Measurements from ENCODE around the gene MAML3.

MAML3 gene

DNA sequence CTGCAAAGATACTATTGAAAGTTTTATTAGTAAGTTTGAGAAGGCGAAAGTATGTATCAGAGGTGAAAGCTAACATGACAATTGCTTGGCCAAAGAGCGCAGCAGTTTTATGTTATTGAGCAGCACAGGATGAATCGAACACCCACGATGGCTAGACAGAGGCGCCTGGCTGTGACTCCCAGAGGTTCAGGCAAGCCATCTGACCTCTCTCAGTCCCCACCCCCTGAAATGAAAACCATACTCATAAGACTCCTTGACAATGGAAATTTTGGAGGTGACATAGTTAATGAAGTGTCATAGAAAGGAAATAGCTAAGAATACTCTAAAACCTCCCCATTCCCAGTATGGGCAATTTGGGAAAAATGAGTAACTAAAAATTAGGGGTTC, 417.7 kb downstream of the MAML3 start:
- Histone ChIP-seq H3K36me3 (replicated peaks) (no peaks in the 10 kb centered on the region), H3K4me3 (no peak overlapping the region), H3K9me3 (no peaks in the 10 kb centered on the region), H3K27me3 (ENCODE audit: low read depth) (no peaks in the 10 kb centered on the region), H3K4me1 (no peaks in the 10 kb centered on the region)
- DNase-seq (ENCODE audit: low spot score in 2 of 2), result no peak
- in situ Hi-C loops (cut with MboI; ENCODE audit: low sequenced_read_pairs), result no loop called here

DNA sequence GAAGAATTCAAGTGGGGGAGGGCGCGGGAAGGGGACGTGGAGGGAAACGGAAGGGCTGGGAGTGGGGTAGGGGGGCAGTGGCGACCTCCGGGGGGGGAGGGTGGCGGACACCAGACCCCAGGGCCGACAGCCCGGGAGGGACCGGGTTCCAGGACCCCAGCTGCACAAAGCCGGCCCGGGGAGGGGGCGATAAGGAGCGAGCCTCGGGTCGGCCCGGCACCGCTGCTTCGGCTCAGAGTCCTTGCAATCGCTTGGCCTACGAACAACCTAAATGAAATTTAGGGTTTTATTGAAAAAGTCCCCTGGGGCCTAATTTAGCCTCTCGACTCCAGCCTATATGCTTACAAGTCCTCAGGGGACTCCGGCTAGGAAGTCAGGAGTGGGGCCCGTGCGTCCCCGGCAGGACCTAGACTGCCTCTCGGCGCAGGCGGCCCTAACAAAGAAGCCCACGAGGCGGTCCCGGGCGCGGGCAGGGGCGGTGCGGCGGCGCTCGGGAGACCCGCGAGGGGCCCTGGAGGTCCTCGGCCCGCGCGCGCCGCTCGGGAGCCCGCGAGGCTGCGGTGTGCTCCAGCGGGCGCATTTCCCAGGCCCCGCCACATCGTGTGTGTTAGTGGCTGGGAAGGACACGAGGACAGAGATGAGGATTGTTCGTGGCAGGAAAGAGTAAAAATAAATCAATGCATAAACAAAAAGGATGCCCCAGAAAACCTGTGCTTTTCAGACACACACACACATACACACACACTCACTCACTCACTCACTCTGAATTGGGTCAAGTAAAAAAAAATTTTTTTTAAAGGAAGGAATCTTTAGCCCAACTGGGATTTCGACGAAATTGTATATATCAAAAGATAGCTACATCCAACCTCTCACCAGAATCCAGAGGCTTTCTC, 418.4 kb downstream of the MAML3 start:
- DNase-seq (ENCODE audit: low spot score in 2 of 2), result no peak
- no peaks in the 10 kb centered on the region for H3K36me3 ChIP-seq (replicated peaks)
- no peaks in the 10 kb centered on the region for H3K9me3 ChIP-seq
- H3K4me3 ChIP-seq, result no peak overlapping the region
- in situ Hi-C loops (cut with MboI; ENCODE audit: low sequenced_read_pairs), result no loop called here
- no peaks in the 10 kb centered on the region for H3K4me1 ChIP-seq
- no peaks in the 10 kb centered on the region for H3K27me3 ChIP-seq (ENCODE audit: low read depth)

DNA sequence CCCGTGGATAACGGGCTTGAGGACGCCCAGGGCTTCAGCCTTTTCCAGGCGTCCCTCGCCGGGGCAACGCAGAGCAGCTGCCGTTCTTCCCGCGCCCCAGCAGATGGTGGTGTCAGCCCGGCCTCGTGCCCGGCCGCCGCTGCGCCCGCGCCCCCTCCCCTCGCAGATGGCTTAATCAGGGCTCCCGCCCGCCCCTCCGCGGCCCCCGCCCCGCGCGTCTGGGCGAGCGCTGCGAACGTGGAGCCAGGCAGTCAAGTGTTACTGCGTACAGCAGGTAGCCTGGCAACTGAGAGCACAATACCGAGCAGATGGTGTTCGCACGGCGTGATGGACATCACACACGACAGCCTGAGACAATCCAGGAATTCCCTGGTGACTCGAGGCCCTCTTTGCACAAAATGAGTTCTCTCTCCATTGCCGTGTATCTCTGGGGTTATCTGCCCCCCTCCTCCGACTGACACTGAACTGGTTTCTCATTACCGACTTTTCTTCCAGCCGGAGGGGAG, 419.1 kb downstream of the MAML3 start:
- H3K9me3 ChIP-seq, result no peaks in the 10 kb centered on the region
- no peaks in the 10 kb centered on the region for H3K4me1 ChIP-seq
- no peaks in the 10 kb centered on the region for H3K36me3 ChIP-seq (replicated peaks)
- H3K4me3 ChIP-seq, result no peak overlapping the region
- no peak for DNase-seq (ENCODE audit: low spot score in 2 of 2)
- in situ Hi-C loops (cut with MboI; ENCODE audit: low sequenced_read_pairs), result no loop called here
- no peaks in the 10 kb centered on the region for H3K27me3 ChIP-seq (ENCODE audit: low read depth)

DNA sequence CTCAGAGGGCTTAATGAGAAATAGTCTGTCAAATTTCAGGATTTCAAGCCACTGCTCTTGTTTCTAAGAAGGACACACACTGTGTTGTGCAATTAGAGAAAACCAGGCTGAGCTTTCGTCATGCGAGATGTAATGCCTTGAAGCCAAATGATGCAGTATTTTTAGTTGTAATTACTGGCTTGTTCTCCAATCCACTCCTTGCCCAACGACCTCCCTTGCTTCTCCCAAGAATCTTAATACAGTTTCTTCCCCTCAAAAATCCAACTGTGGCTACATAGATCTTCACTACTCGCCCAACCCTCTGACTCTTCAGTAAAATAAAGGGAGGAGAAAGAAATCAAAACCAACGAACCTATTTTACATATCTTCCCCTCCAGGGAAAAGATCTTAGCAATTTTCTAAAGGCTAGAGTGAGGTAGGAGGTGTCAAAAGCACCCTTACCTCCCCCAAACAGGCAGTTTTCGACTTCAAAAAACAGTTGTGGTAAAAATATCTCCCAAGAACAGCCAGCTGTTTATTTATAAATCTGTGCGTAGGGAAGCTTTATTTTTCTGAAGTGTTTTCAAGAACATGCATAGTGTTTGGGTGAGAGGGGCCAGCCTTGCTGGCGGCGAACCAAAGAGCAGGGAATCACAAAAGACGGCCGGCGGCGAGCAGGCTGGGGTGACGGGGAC, 419.6 kb downstream of the MAML3 start:
- no peaks in the 10 kb centered on the region for H3K27me3 ChIP-seq (ENCODE audit: low read depth)
- DNase-seq (ENCODE audit: low spot score in 2 of 2), result no peak
- H3K9me3 ChIP-seq, result no peaks in the 10 kb centered on the region
- no peaks in the 10 kb centered on the region for H3K4me1 ChIP-seq
- no peaks in the 10 kb centered on the region for H3K36me3 ChIP-seq (replicated peaks)
- in situ Hi-C loops (cut with MboI; ENCODE audit: low sequenced_read_pairs), result no loop called here
- no peak overlapping the region for H3K4me3 ChIP-seq

DNA sequence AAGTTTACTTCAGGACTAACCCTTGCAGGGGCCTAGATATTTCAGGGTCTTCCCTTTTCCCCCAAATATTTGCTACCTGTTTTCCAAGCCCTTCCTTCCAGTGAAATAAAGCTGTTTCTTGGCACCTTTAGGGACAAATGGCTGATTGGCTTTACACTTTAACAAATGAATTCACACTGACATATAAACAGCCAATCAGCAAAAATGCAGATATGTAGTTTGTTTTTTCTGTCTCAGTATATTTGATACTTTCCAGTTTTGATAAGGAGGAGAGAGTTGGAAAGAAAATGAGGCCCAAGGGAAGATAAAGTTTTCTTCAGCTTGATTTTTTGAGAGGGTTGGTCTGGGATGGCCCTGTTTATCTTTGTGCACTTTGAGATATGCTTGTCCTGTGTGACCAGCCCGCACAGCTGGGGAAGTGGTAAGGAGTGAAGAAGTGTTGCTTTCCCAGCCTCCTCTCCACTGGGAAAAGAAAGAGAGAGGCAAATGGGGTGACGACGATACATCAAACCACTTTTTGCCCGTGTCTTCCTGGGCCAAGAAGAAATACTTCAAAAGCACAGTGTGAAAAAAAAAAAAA, 420.9 kb downstream of the MAML3 start:
- Histone ChIP-seq H3K9me3 (no peaks in the 10 kb centered on the region), H3K36me3 (replicated peaks) (no peaks in the 10 kb centered on the region), H3K4me1 (no peaks in the 10 kb centered on the region), H3K27me3 (ENCODE audit: low read depth) (no peaks in the 10 kb centered on the region), H3K4me3 (no peak overlapping the region)
- in situ Hi-C loops (cut with MboI; ENCODE audit: low sequenced_read_pairs), result no loop called here
- DNase-seq (ENCODE audit: low spot score in 2 of 2), result no peak

DNA sequence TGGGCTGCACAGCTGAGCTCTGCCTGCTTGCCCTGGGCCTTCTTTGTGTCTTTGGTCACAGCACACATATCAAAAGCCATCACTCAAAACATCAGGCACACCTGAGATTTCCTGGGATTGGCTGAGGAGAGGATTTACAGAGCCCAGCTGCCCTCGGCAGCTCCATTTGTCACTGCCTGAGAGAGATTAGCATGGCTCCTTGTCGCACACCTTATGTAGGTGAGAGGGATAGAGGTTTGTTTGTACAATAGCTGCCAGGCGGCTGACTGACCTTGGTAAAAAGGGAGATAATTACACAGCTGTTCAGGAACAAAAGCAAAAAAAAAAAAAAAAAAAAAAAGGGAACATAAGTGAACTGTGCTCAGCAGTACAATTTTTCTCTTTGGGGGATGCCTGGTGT, 425.1 kb downstream of the MAML3 start:
- H3K36me3 ChIP-seq (replicated peaks), result no peaks in the 10 kb centered on the region
- H3K4me3 ChIP-seq, result no peak overlapping the region
- DNase-seq (ENCODE audit: low spot score in 2 of 2), result no peak
- H3K9me3 ChIP-seq, result no peaks in the 10 kb centered on the region
- in situ Hi-C loops (cut with MboI; ENCODE audit: low sequenced_read_pairs), result no loop called here
- no peaks in the 10 kb centered on the region for H3K27me3 ChIP-seq (ENCODE audit: low read depth)
- H3K4me1 ChIP-seq, result no peaks in the 10 kb centered on the region

DNA sequence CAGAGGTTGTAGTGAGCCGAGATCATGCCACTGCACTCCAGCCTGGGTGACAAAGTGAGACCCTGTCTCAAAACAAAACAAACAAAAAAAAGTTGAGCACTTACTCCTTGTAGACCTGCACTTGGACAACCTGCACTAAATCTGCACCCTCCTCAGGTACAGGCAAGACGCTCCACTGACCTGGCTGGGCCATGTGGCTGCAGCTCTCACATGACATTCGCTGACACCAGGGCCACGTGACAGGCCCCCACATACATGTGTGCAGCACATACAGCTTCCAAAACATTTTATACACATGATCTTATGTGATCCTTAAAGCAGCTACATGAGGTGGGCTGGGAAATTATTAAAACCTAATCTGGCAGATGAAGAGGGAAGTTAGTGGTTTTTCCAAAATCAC, 425.8 kb downstream of the MAML3 start:
- Histone ChIP-seq H3K4me3 (no peak overlapping the region), H3K4me1 (no peaks in the 10 kb centered on the region), H3K9me3 (no peaks in the 10 kb centered on the region), H3K27me3 (ENCODE audit: low read depth) (no peaks in the 10 kb centered on the region), H3K36me3 (replicated peaks) (no peaks in the 10 kb centered on the region)
- no peak for DNase-seq (ENCODE audit: low spot score in 2 of 2)
- in situ Hi-C loops (cut with MboI; ENCODE audit: low sequenced_read_pairs), result no loop called here

DNA sequence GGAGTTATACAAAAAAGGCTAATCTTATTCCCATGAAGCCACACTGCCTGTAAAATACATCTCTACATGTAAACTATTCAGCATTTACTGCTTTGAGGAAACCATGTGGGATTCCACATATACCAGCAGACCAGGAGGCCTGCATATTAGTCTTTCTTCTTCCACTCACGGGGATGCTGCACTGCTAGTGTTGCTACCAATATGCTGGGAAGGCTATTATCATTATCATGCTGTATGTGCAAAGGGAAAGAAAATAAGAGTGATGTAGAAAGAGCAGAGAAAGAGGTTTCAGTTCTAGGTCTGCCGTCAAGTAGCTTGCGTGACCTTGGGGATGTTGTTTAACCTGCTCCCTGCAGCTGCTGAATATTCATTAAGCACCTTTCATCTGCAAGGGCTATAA, 427.4 kb downstream of the MAML3 start:
- Histone ChIP-seq H3K27me3 (ENCODE audit: low read depth) (no peaks in the 10 kb centered on the region), H3K9me3 (no peaks in the 10 kb centered on the region), H3K4me1 (no peaks in the 10 kb centered on the region), H3K36me3 (replicated peaks) (no peaks in the 10 kb centered on the region), H3K4me3 (no peak overlapping the region)
- DNase-seq (ENCODE audit: low spot score in 2 of 2), result no peak
- in situ Hi-C loops (cut with MboI; ENCODE audit: low sequenced_read_pairs), result no loop called here

DNA sequence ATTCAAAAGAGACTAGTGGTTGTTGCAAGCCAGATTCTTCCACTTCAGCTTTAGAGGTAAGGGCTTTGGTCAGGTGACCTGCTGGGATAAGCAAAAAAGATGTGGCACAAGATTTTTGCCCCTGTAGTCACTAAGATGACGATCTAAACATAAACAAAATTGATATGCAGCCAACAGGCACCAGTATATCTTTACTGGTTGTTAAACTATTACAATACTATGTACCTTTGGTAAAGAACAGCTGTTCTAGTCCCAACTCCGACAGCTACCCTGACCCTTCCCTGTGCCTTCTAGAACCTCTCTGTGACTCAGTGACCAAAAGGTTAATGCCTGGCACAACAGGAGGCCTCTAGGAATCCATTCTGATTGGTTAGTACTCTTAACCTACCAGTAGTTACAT, 428.7 kb downstream of the MAML3 start:
- Histone ChIP-seq H3K36me3 (replicated peaks) (no peaks in the 10 kb centered on the region), H3K27me3 (ENCODE audit: low read depth) (no peaks in the 10 kb centered on the region), H3K4me3 (no peak overlapping the region), H3K4me1 (no peaks in the 10 kb centered on the region), H3K9me3 (no peaks in the 10 kb centered on the region)
- in situ Hi-C loops (cut with MboI; ENCODE audit: low sequenced_read_pairs), result no loop called here
- no peak for DNase-seq (ENCODE audit: low spot score in 2 of 2)

DNA sequence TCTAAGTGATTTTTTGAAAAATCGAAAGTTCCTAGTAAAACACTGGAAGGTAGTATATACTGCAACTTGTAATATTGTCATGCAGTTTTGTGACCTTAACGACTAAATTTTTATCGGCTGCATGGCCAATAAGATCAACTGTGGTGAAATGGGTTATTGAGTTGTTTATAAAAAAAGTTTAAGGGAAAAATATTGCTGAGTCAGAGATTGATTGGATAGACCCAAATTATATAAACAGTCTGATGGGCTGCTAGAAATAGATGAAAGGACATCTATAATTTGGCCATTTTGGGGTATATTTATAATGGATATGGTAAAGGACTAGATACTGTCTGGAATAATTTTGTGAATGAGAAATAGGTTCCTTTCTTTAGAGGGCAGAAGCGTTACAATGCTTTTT, 432.2 kb downstream of the MAML3 start:
- Histone ChIP-seq H3K9me3 (no peaks in the 10 kb centered on the region), H3K36me3 (replicated peaks) (no peaks in the 10 kb centered on the region), H3K27me3 (ENCODE audit: low read depth) (no peaks in the 10 kb centered on the region), H3K4me3 (no peak overlapping the region), H3K4me1 (no peaks in the 10 kb centered on the region)
- DNase-seq (ENCODE audit: low spot score in 2 of 2), result no peak
- in situ Hi-C loops (cut with MboI; ENCODE audit: low sequenced_read_pairs), result no loop called here

DNA sequence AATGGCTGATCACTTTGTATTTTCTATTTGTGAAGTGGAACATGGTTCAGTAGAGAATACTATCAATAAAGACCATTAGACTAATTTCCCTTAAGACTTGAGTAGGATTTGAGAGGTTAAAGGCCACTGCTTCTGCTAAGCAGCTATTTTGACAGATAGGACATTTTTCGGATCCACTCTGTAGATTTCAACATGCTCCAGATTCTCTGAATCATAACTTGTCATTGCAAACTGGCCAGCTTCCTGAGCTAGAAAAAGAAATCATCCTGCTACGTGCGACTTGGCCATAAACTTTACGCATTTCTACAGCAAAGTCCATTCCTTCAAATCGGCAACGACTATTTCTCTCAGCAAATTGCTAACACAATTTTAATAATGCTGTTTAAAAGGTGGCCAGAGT, 433.2 kb downstream of the MAML3 start:
- Histone ChIP-seq H3K27me3 (ENCODE audit: low read depth) (no peaks in the 10 kb centered on the region), H3K36me3 (replicated peaks) (no peaks in the 10 kb centered on the region), H3K9me3 (no peaks in the 10 kb centered on the region), H3K4me3 (no peak overlapping the region), H3K4me1 (no peaks in the 10 kb centered on the region)
- in situ Hi-C loops (cut with MboI; ENCODE audit: low sequenced_read_pairs), result no loop called here
- DNase-seq (ENCODE audit: low spot score in 2 of 2), result no peak

DNA sequence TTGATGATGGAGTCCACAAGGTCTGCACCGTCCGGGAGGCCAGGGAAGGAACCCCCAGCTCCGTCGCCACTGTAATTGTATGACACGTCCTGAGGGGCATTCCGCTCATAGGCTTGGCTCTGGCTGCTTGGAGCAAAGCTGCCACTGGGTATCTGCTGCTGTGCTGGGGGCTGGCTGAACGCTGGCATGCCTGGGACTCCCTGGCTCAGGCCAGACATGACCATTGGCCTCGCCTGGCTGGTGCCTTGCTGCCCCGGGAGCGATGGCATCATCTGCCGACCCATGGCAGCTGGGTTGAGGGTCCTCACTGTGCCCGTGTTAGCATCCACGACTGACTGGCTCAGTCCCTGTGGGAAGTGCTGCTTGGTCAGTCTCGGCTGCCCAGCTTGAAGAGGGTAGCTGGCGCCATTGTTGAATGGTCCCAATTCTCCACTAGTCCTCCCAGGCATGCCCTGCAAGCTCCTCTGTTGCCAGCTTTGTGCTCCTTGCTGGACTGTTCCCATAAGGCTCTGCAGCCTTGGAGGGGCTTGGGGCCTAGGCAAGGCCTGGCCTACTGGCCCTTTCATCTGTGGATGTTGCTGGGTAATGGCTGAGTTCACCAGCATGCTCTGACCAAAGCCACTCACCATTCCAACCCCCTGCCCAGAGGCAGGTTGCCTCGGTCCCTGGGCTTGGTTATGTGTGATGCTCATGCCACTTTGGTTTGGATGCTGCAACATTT, 434.4 kb downstream of the MAML3 start:
- DNase-seq (ENCODE audit: low spot score in 2 of 2), result no peak
- H3K4me1 ChIP-seq, result no peaks in the 10 kb centered on the region
- H3K27me3 ChIP-seq (ENCODE audit: low read depth), result no peaks in the 10 kb centered on the region
- no peaks in the 10 kb centered on the region for H3K9me3 ChIP-seq
- in situ Hi-C loops (cut with MboI; ENCODE audit: low sequenced_read_pairs), result no loop called here
- no peaks in the 10 kb centered on the region for H3K36me3 ChIP-seq (replicated peaks)
- no peak overlapping the region for H3K4me3 ChIP-seq

DNA sequence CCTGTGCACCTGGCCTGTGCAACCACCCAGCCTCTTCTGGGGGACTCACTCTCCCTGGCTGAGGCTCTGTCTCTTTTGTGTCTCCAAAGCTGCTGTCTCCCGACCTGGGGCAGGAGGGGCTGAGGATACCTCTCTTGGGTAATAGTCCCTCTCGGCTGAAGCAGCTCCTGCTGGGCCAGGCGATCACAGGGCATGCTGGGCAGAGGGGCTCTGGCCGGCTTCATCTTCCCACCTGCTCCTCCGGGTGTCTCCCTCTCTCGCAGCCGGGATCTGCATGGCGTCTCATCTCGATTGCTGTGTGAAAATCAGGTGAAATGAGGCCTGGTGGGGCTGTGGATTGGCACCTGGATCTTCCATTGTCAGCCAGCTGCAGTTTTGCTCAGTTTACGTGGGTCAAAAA, 435.2 kb downstream of the MAML3 start:
- in situ Hi-C loops (cut with MboI; ENCODE audit: low sequenced_read_pairs), result no loop called here
- no peak for DNase-seq (ENCODE audit: low spot score in 2 of 2)
- no peak overlapping the region for H3K4me3 ChIP-seq

DNA sequence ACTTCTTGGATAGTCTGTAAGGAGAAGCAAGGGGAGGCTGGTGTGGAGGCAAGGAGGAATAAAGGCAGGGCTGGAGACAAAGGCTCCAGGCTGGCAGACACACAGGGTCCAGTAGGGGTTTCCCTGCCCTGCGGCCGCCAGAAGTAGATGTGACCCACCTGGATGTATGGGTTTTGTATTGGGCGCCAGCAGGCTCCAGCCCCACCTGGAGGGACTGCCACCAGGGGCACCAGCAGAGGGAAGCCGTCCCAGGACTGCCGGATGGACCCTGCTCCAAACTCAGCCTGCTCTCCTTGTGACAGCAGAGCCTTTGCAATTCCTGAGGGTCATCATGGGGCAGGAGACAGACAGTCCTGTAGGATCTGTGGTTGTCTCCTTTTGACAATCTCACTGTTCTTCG, 435.6 kb downstream of the MAML3 start:
- Histone ChIP-seq H3K4me3 (no peak overlapping the region), H3K4me1 (no peaks in the 10 kb centered on the region), H3K27me3 (ENCODE audit: low read depth) (no peaks in the 10 kb centered on the region), H3K36me3 (replicated peaks) (no peaks in the 10 kb centered on the region), H3K9me3 (no peaks in the 10 kb centered on the region)
- in situ Hi-C loops (cut with MboI; ENCODE audit: low sequenced_read_pairs), result no loop called here
- no peak for DNase-seq (ENCODE audit: low spot score in 2 of 2)

More for the DNA sequence above, 435.2 kb downstream of the MAML3 start:
- H3K36me3 ChIP-seq (replicated peaks), result no peaks in the 10 kb centered on the region
- H3K27me3 ChIP-seq (ENCODE audit: low read depth), result no peaks in the 10 kb centered on the region
- H3K4me1 ChIP-seq, result no peaks in the 10 kb centered on the region
- no peaks in the 10 kb centered on the region for H3K9me3 ChIP-seq
